Fibroblast of upper back skin (primary cell): ENCODE data around the gene FAM25C.
"Not testable (repeated sequence)": the region's sequence is repeated elsewhere in the genome, so short reads cannot be mapped to it uniquely, and the experiment has no call there.

Experiments
- DNase-seq: peaks from one replicate; pipeline ENCODE4 v3.0.0-alpha.2; 2013

FAM25C gene

GRCh38 chr10:47947424-47947823 is 52.2 kb downstream of the FAM25C start:
- not testable (repeated sequence) for DNase-seq
